Lung (tissue), 12 donors: ENCODE measurements around the gene ATP2A2. TPM values are rescaled to one million over a fixed set of nuclear protein-coding genes. Genes with fewer than 3 reads are reported as not detected.

Experiments
- ATAC-seq: fragments of 200-7000 bp; cut with Tn5 transposase; one replicate; pipeline ENCODE4 v1.9.1; 2020; ENCODE audit warnings: moderate number of reproducible peaks; ENCODE audit not compliant: insufficient read depth, low FRiP score
- DNase-seq, 3 donors: peaks; one replicate each; pipeline ENCODE4 v3.0.0-alpha.2; 2013 to 2017
- H3K27ac ChIP-seq, 2 donors: one replicate each; pipeline ENCODE4 v1.5.1; 2013; ENCODE audit warnings: mild to moderate bottlenecking in 2 of 2, moderate library complexity in 2 of 2, control low read depth in 1 of 2, inconsistent platforms in 1 of 2, low read depth in 1 of 2, low read length in 1 of 2
- H3K27me3 ChIP-seq, 3 donors: one replicate each; pipeline ENCODE4 v1.5.1; 2013; ENCODE audit warnings: low read length in 2 of 3; ENCODE audit not compliant: control insufficient read depth in 3 of 3, insufficient read depth in 3 of 3
- H3K36me3 ChIP-seq, 4 donors: one replicate each; pipeline ENCODE4 v1.5.1; 2013; ENCODE audit warnings: low read length in 4 of 4, mild to moderate bottlenecking in 1 of 4, moderate library complexity in 1 of 4; ENCODE audit not compliant: control insufficient read depth in 4 of 4, insufficient read depth in 4 of 4
- H3K4me1 ChIP-seq, 5 donors: one replicate each; pipeline ENCODE4 v1.5.1; 2013; ENCODE audit warnings: low read length in 5 of 5, mild to moderate bottlenecking in 2 of 5, moderate library complexity in 1 of 5; ENCODE audit not compliant: control insufficient read depth in 5 of 5, insufficient read depth in 5 of 5
- H3K4me3 ChIP-seq: one replicate; pipeline ENCODE4 v1.5.1; 2013; ENCODE audit warnings: mild to moderate bottlenecking, control low read depth, moderate library complexity
- H3K9ac ChIP-seq, 2 donors: one replicate each; pipeline ENCODE4 v1.5.1; 2013; ENCODE audit warnings: low read length in 2 of 2, control low read depth in 1 of 2; ENCODE audit not compliant: insufficient read depth in 1 of 2
- H3K9me3 ChIP-seq, 4 donors: one replicate each; pipeline ENCODE4 v1.5.1; 2013; ENCODE audit warnings: low read length in 3 of 4, mild to moderate bottlenecking in 1 of 4, moderate library complexity in 1 of 4; ENCODE audit not compliant: control insufficient read depth in 4 of 4, insufficient read depth in 3 of 4
- WGBS, 2 donors: extraction: QIAGEN DNeasy Blood & Tissue Kit; methylation state at CpG; one replicate each; pipeline ENCODE4 v1.1.7; 2013; 5-methylcytosine and 5-hydroxymethylcytosine counted together
- polyA plus RNA-seq, 2 donors: library from polyadenylated mRNA; stranded (reverse); fragments of 200-250 nt; gene quantifications; one replicate each; pipeline ENCODE4 v1.2.1, GENCODE V29; 2013
- total RNA-seq, 2 donors: library from RNA; depleted of rRNA in 1 of 2; stranded (reverse); fragments of >200 nt in 1 of 2; gene quantifications; one replicate each; pipeline ENCODE4 v1.2.1, GENCODE V29; 2014 to 2021
- TF ChIP-seq, protein P1 (sequence below): IDR thresholded peaks from 2 replicates; pipeline ENCODE4 v1.5.1; 2012; ENCODE audit warnings: mild to moderate bottlenecking; ENCODE audit errors: control extremely low read depth, extremely low read depth
- donor health status: control.
- donor health status: control.
- donor health status: Bipolar disorder and iron deficiency.
- donor health status: healthy.
- donor health status: DM: yes; HTN: yes; CAD: no.

The ATP2A2 gene
- total and polyA plus RNA-seq, 4 donors: 34.1 to 240 (median 136) TPM

DNA sequence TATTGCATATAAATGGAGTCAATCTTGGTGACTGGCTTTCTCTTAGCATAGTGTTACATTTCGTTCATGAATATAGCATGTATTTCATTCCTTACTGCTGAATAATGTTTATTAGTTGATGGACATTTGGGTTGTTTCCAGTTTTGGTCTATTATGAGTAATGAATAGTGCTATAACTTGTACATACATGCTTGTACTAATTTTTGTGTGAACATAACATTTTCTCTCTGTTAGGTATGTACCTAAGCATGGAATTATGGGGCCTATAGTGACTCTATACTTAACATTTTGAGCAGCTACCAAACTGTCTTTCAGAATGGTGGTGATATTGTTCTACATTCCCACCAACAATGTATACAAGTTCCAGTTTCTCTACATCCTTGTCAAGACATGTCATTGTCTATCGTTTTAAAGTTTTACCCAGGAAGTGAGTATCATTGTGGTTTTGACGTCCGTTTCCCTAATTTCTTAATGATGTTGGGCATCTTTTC is 23.1 kb downstream of the ATP2A2 start:
- WGBS, 2 donors: 25 to 27% methylated on average over 4 of the region's 4 CpGs

DNA sequence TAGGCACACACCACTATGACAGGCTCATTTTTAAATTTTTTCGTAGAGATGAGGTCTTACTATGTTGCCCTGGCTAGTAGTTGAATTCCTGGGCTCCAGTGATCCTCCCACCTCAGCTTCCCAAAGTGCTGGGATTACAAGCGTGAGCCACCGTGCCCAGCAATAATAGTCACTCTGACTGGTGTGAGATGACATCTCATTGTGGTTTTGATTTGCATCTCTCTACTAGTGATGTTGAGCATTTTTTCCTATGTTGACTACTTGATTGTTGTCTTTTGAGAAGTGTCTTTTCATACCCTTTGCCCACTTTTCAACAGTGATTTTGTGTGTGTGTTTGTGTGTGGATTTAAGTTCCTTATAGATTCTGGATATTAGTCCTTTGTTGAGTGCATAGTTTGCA is 26.3 kb downstream of the ATP2A2 start:
- DNase-seq (no peak), ATAC-seq (no peak)
- Histone ChIP-seq H3K9ac (no peak overlapping the region), H3K9me3 (no peaks in the 10 kb centered on the region), H3K4me3 (no peak overlapping the region), H3K27ac (peak overlapping the region in 1 of 2 donors; percentile 23), H3K4me1 (peaks cover 0 to 16% (median 0%) of the 10 kb centered on the region in 5 donors), H3K36me3 (peaks cover 5 to 15% (median 6%) of the 10 kb centered on the region in 4 donors), H3K27me3 (no peaks in the 10 kb centered on the region)
- WGBS, 2 donors: 88 to 90% methylated on average over 3 of the region's 3 CpGs
- TF ChIP-seq, protein P1, sequence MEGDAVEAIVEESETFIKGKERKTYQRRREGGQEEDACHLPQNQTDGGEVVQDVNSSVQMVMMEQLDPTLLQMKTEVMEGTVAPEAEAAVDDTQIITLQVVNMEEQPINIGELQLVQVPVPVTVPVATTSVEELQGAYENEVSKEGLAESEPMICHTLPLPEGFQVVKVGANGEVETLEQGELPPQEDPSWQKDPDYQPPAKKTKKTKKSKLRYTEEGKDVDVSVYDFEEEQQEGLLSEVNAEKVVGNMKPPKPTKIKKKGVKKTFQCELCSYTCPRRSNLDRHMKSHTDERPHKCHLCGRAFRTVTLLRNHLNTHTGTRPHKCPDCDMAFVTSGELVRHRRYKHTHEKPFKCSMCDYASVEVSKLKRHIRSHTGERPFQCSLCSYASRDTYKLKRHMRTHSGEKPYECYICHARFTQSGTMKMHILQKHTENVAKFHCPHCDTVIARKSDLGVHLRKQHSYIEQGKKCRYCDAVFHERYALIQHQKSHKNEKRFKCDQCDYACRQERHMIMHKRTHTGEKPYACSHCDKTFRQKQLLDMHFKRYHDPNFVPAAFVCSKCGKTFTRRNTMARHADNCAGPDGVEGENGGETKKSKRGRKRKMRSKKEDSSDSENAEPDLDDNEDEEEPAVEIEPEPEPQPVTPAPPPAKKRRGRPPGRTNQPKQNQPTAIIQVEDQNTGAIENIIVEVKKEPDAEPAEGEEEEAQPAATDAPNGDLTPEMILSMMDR: no peak

More for the DNA sequence above, 23.1 kb downstream of the ATP2A2 start:
- Histone ChIP-seq H3K9ac (no peak overlapping the region), H3K9me3 (no peaks in the 10 kb centered on the region), H3K4me3 (no peak overlapping the region), H3K4me1 (peaks cover 0 to 13% (median 0%) of the 10 kb centered on the region in 5 donors), H3K36me3 (peaks cover 7 to 17% (median 10%) of the 10 kb centered on the region in 4 donors), H3K27me3 (no peaks in the 10 kb centered on the region), H3K27ac (peak overlapping the region in 1 of 2 donors; percentile 16)
- DNase-seq (no peak), ATAC-seq (no peak)
- TF ChIP-seq, protein P1: no peak

DNA sequence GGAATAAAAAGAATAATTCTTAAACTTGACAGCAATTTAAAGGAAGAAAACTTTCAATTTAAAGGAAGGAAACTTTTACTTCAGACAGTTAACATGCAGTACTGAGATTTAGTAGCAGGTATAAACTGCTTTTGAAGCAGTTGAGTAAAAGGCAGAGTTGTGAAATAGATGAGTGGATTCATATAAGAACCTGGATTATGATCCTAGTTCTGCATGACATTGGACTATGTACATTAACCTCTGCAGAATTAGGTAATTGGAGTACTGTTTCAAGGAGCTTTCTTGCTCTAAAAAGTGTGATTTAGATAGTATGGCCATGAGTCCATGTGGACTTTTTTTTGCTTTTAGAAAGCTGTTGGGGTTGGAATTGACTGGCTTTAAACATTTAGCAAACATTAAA is 29.7 kb downstream of the ATP2A2 start:
- Histone ChIP-seq H3K4me3 (no peak overlapping the region), H3K4me1 (peaks cover 0 to 25% (median 0%) of the 10 kb centered on the region in 5 donors), H3K36me3 (peaks cover 4 to 7% (median 5%) of the 10 kb centered on the region in 4 donors), H3K9ac (no peak overlapping the region), H3K9me3 (no peaks in the 10 kb centered on the region), H3K27ac (peak overlapping the region in 1 of 2 donors; percentile 61), H3K27me3 (no peaks in the 10 kb centered on the region)
- TF ChIP-seq, protein P1: no peak
- DNase-seq (no peak), ATAC-seq (no peak)

DNA sequence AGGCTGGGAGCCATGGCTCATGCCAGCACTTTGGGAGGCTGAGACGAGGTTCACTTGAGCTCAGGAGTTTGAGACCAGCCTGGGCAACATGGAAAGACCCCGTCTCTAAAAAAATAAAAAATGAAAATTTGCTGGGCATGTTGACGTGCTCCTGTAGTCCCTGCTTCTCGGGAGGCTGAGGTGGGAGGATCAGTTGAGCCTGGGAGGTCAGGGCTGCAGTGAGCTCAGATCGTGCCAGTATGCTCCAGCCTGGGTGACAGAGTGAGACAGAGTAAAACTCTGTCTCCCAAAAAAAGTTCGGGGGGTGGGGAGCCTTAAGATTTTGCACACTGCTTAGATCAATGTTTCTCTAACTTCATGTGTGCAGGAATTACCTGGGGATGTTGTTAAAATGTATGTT is 30.9 kb downstream of the ATP2A2 start:
- no peak for ATAC-seq
- WGBS, 2 donors: 95 to 98% methylated on average over 6 of the region's 6 CpGs
- no peak overlapping the region for H3K4me3 ChIP-seq

More for the DNA sequence above, 30.9 kb downstream of the ATP2A2 start:
- no peaks in the 10 kb centered on the region for H3K27me3 ChIP-seq
- peaks cover 0 to 2% (median 0%) of the 10 kb centered on the region in 4 donors for H3K9me3 ChIP-seq
- no peak overlapping the region for H3K27ac ChIP-seq
- no peak overlapping the region for H3K9ac ChIP-seq
- peaks cover 0 to 34% (median 0%) of the 10 kb centered on the region in 5 donors for H3K4me1 ChIP-seq
- peaks cover 0 to 9% (median 4%) of the 10 kb centered on the region in 4 donors for H3K36me3 ChIP-seq
- DNase-seq: no peak
- TF ChIP-seq, protein P1: no peak
